MCF 10A (cell line): ENCODE measurements around the gene PSMA5. TPM values are rescaled to one million over a fixed set of nuclear protein-coding genes. Genes with fewer than 3 reads are reported as not detected.

Source experiments
- BruUV-seq: library from RNA; stranded (reverse); fragments of 400-500 nt; replicated peaks from 2 replicates; lab custom pipeline; 2021; lab: Mats Ljungman, UMichigan
- CTCF ChIA-PET: fragments of 300-600 bp; sonication (Branson Sonifier 250); formaldehyde crosslinking; extraction: SDS; loops from one replicate; lab custom pipeline; 2021; ENCODE audit warnings: antibody characterized with exemption, inconsistent platforms; lab: Yijun Ruan, JAX
- POLR2A ChIA-PET: fragments of 300-600, 350-650 bp; sonication (Branson Sonifier 250); formaldehyde crosslinking; extraction: SDS; loops from one replicate; lab custom pipeline; 2020; ENCODE audit warnings: antibody characterized with exemption, inconsistent platforms; lab: Yijun Ruan, JAX
- DNase-seq: peaks from one replicate; pipeline ENCODE4 v3.0.0-alpha.2; 2018; ENCODE audit not compliant: unreplicated experiment
- H3K27ac Mint-ChIP-seq: one replicate; pipeline ENCODE4 v1.8.0; 2022; ENCODE audit warnings: mild to moderate bottlenecking, low read depth, mixed read lengths; ENCODE audit not compliant: unreplicated experiment
- H3K27me3 Mint-ChIP-seq: one replicate; pipeline ENCODE4 v1.8.0; 2022; ENCODE audit warnings: mixed read lengths; ENCODE audit not compliant: insufficient read depth, unreplicated experiment
- H3K36me3 Mint-ChIP-seq: one replicate; pipeline ENCODE4 v1.8.0; 2022; ENCODE audit warnings: mild to moderate bottlenecking, moderate library complexity, mixed read lengths; ENCODE audit not compliant: insufficient read depth, unreplicated experiment
- H3K4me1 Mint-ChIP-seq: one replicate; pipeline ENCODE4 v1.8.0; 2022; ENCODE audit warnings: mixed read lengths; ENCODE audit not compliant: insufficient read depth, unreplicated experiment
- H3K4me3 Mint-ChIP-seq: one replicate; pipeline ENCODE4 v1.8.0; 2022; ENCODE audit warnings: mild to moderate bottlenecking, moderate library complexity, mixed read lengths; ENCODE audit not compliant: unreplicated experiment
- H3K9me3 Mint-ChIP-seq: one replicate; pipeline ENCODE4 v1.8.0; 2022; ENCODE audit warnings: mixed read lengths; ENCODE audit not compliant: unreplicated experiment
- CTCF ChIP-seq: fragments of 200-600 bp; IDR thresholded peaks from one replicate; pipeline ENCODE4 v1.8.0; 2022; ENCODE audit warnings: antibody characterized with exemption, mild to moderate bottlenecking; ENCODE audit not compliant: unreplicated experiment
- intact Hi-C: fragments of 100-400 bp; cut with micrococcal nuclease; formaldehyde crosslinking; loops from 2 replicates; pipeline ENCODE4 v1.14.1; 2022
- total RNA-seq: library from RNA; stranded (reverse); gene quantifications from 2 replicates; pipeline ENCODE4 v1.2.3, GENCODE V29; 2022

PSMA5 gene
- total RNA-seq, 1 experiment from 2014 or later, result 113 TPM

DNA sequence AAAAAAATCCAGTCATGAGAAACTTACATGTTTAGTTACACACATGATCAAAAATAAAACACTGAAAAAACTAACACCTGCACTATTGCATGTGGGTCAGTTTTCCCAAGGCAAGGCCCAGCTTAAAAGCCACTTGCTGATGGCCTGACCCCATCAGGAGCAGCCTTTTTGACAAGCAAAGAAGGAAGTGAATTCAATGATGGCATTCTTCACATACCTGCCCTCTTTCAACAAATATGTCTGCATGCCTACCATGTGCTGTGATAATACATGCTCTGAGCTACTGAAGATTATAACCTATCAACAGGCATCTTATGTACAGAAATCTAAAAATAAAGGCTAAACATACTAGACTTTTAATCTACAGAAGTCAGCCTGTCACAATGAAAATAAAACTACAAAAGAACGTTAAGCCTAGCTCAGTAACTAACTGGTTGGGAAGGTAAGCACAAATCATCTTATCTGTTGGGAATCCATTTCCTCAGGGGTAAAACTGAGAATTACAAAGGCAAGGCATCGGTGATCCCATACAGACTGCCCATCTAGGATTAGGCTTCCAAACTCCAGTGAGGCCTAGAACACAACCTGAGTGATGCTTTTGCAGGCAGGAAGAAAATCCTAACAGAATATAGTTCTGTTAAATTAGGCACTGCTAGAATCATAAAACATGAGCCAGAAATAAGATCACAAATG, 43.0 kb downstream of the PSMA5 start:
- no peak for TF ChIP-seq CTCF
- H3K4me1 Mint-ChIP-seq, result peaks cover 29% of the 10 kb centered on the region
- H3K27me3 Mint-ChIP-seq, result no peaks in the 10 kb centered on the region
- BruUV-seq, result no TSS peak
- no peaks in the 10 kb centered on the region for H3K36me3 Mint-ChIP-seq
- no peak for DNase-seq
- H3K27ac Mint-ChIP-seq, result peak overlapping the region; percentile 24
- POLR2A ChIA-PET, result no interaction called here
- intact Hi-C loops, result no loop called here
- H3K9me3 Mint-ChIP-seq, result no peaks in the 10 kb centered on the region
- no peak overlapping the region for H3K4me3 Mint-ChIP-seq
- CTCF ChIA-PET, result interaction anchor here (0.6 to 1.3 kb wide), 5 partner anchors 8 to 292 kb away, joined by 3 to 7 read pairs (median 3); partner anchors contain the start of gene SORT1

GRCh38 chr1:109381573-109381972, 44.7 kb downstream of the PSMA5 start:
- H3K4me1 Mint-ChIP-seq, result peaks cover 27% of the 10 kb centered on the region
- intact Hi-C loops, result no loop called here

DNA sequence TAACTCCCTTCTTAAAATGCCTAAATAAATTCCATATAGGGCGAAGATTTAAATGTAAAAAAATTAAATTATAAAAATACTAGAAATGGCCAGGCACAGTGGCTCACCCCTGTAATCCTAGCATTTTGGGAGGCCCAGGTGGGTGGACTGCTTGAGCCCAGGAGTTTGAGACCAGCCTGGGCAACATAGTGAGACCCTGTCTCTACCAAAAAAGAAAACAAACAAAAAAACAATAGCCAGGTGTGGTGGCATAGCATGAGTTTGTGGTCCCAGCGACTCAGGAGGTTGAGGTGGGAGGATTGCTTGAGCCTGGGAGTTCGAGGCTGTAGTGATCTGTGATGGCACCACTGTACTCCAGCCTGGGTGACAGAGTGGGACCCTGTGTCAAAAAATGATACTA, 46.3 kb downstream of the PSMA5 start:
- H3K36me3 Mint-ChIP-seq, result no peaks in the 10 kb centered on the region
- BruUV-seq, result no TSS peak
- no peaks in the 10 kb centered on the region for H3K9me3 Mint-ChIP-seq
- H3K4me3 Mint-ChIP-seq, result no peak overlapping the region
- peaks cover 21% of the 10 kb centered on the region for H3K4me1 Mint-ChIP-seq
- no peak for TF ChIP-seq CTCF
- H3K27me3 Mint-ChIP-seq, result no peaks in the 10 kb centered on the region
- CTCF ChIA-PET, result interaction anchor here (0.5 to 1.8 kb wide), 5 partner anchors 11 to 153 kb away, joined by 3 to 8 read pairs (median 6); no protein-coding TSS in a partner anchor
- POLR2A ChIA-PET, result interaction anchor here (0.7 to 2.6 kb wide), 6 partner anchors 9 to 363 kb away, joined by 3 to 20 read pairs (median 4); partner anchors contain the start of gene PSRC1
- intact Hi-C loops, result no loop called here
- no peak for DNase-seq
- H3K27ac Mint-ChIP-seq, result no peak overlapping the region

More at GRCh38 chr1:109381573-109381972, 44.7 kb downstream of the PSMA5 start:
- H3K27me3 Mint-ChIP-seq, result no peaks in the 10 kb centered on the region
- DNase-seq, result no peak
- H3K4me3 Mint-ChIP-seq, result no peak overlapping the region
- no peaks in the 10 kb centered on the region for H3K9me3 Mint-ChIP-seq
- ChIA-PET CTCF (interaction anchor here (0.7 to 1.3 kb wide), 4 partner anchors 8 to 346 kb away, joined by 3 to 4 read pairs (median 3); partner anchors contain the start of gene PSRC1), POLR2A (interaction anchor here (2.6 kb wide), 1 partner anchor 11 kb away, joined by 9 read pairs; no protein-coding TSS in a partner anchor)
- TF ChIP-seq CTCF, result no peak
- no TSS peak for BruUV-seq
- H3K27ac Mint-ChIP-seq, result no peak overlapping the region
- no peaks in the 10 kb centered on the region for H3K36me3 Mint-ChIP-seq

GRCh38 chr1:109379422-109379821, 46.8 kb downstream of the PSMA5 start:
- intact Hi-C loops, result no loop called here
- Mint-ChIP-seq H3K9me3 (no peaks in the 10 kb centered on the region), H3K4me3 (no peak overlapping the region), H3K27me3 (no peaks in the 10 kb centered on the region), H3K36me3 (no peaks in the 10 kb centered on the region), H3K4me1 (peaks cover 22% of the 10 kb centered on the region), H3K27ac (no peak overlapping the region)
- ChIA-PET CTCF (interaction anchor here (0.6 to 1.8 kb wide), 7 partner anchors 10 to 153 kb away, joined by 3 to 8 read pairs (median 6); no protein-coding TSS in a partner anchor), POLR2A (interaction anchor here (0.7 to 2.6 kb wide), 5 partner anchors 9 to 169 kb away, joined by 4 to 20 read pairs (median 6); partner anchors contain the start of gene PSRC1)
- DNase-seq, result no peak
- BruUV-seq, result no TSS peak
- no peak for TF ChIP-seq CTCF
